Heart right ventricle (tissue), 16 donors: ENCODE measurements around the gene ADGB. TPM values are rescaled to one million over a fixed set of nuclear protein-coding genes. Genes with fewer than 3 reads are reported as not detected.
"Not testable (repeated sequence)": the region's sequence is repeated elsewhere in the genome, so short reads cannot be mapped to it uniquely, and the experiment has no call there.

ENCODE experiments used
- ATAC-seq, 8 donors: fragments of 200-7000 bp; cut with Tn5 transposase; one replicate each; pipeline ENCODE4 v1.9.1; 2020; ENCODE audit warnings: mild to moderate bottlenecking in 8 of 8, moderate library complexity in 8 of 8, moderate number of reproducible peaks in 1 of 8
- DNase-seq, 2 donors: peaks; one replicate each; pipeline ENCODE4 v3.0.0-alpha.2; 2020
- H3K27ac ChIP-seq, 10 donors: fragments of 200-600 bp; sonication (generic) in 2 of 10; one replicate each; pipeline versions ENCODE4 v1.5.0 to v1.8.0; 2020 to 2022; ENCODE audit warnings: mild to moderate bottlenecking in 3 of 10
- H3K27me3 ChIP-seq, 7 donors: fragments of 200-600 bp; one replicate each; pipeline ENCODE4 v1.8.0; 2021 to 2022; ENCODE audit warnings: mild to moderate bottlenecking in 2 of 7
- H3K36me3 ChIP-seq, 9 donors: fragments of 200-600 bp; sonication (generic) in 1 of 9; one replicate each; pipeline versions ENCODE4 v1.5.0 to v1.8.0; 2020 to 2022; ENCODE audit warnings: mild to moderate bottlenecking in 2 of 9
- H3K4me1 ChIP-seq, 9 donors: fragments of 200-600 bp; sonication (generic) in 1 of 9; one replicate each; pipeline versions ENCODE4 v1.5.0 to v1.8.0; 2020 to 2022; ENCODE audit warnings: mild to moderate bottlenecking in 4 of 9
- H3K4me3 ChIP-seq, 10 donors: fragments of 200-600 bp; sonication (generic) in 2 of 10; one replicate each; pipeline versions ENCODE4 v1.5.0 to v1.8.0; 2020 to 2022; ENCODE audit warnings: mild to moderate bottlenecking in 7 of 10, moderate library complexity in 2 of 10
- H3K9me3 ChIP-seq, 11 donors: fragments of 200-600 bp in 10 of 11; sonication (generic) in 2 of 11; one replicate each; pipeline versions ENCODE4 v1.5.0 to v1.8.0; 2013 to 2022; ENCODE audit warnings: mild to moderate bottlenecking in 2 of 11, control low read depth in 1 of 11, moderate library complexity in 1 of 11
- CTCF ChIP-seq, 9 donors: fragments of 200-600 bp; sonication (generic) in 2 of 9; IDR thresholded peaks; one replicate each; pipeline versions ENCODE4 v1.5.0 to v1.8.0; 2021 to 2022; ENCODE audit warnings: antibody characterized with exemption in 9 of 9, mild to moderate bottlenecking in 5 of 9, moderate library complexity in 1 of 9
- WGBS, 2 donors: extraction: QIAGEN DNeasy Blood & Tissue Kit; methylation state at CpG; one replicate each; pipeline ENCODE4 v1.1.7; 2013; ENCODE audit warnings: inconsistent platforms in 1 of 2; 5-methylcytosine and 5-hydroxymethylcytosine counted together
- intact Hi-C, 10 donors: fragments of 100-400 bp; cut with DNase I; formaldehyde crosslinking; loops; one replicate each; pipeline versions ENCODE4 v1.11.1 to v1.14.2; 2022
- polyA plus RNA-seq, 2 donors: library from polyadenylated mRNA; stranded (reverse); fragments of 200-250 nt; gene quantifications; one replicate each; pipeline ENCODE4 v1.2.3, GENCODE V29; 2013
- total RNA-seq, 10 donors: library from RNA; stranded (reverse); fragmentation: NEBNext Ultra II Directional in 3 of 10; extraction: Animal tissue kit (Norgen Biotek cat#: 25700) in 3 of 10; gene quantifications; one replicate each; pipeline versions ENCODE4 v1.2.1 to v1.2.4, GENCODE V29; 2021 to 2023
- donor health status: Arrhythmogenic right ventricular cardiomyopathy.
- donor health status: ischemic (EF 13 %, LVEDD 7.1; RV severe dilation, severe dysfunction).
- donor health status: healthy with polysubstance abuse.
- donor health status: DM: no; HTN: yes; CAD: no.
- donor health status: DM: no; HTN: no; CAD: no.
- donor health status: ischemic (EF 25% LVEDD 6.9; RV normal size, moderate dysfunction).
- donor health status: ischemic (EF 25% LVEDD 5.7; RV mildly dilated, moderate dysfunction).
- donor health status: healthy.
- donor health status: DM: yes; HTN: yes; CAD: no.
- donor health status: Ischemic cardiomyopathy.
- donor health status: ischemic (EF 35%, LVEDD 5.7; RV mildly dilated, moderate dysfunction).
- donor health status: nonischemic (EF 11% LVEDD 7.7; RV severe dilation, severe dysfunction).
- donor health status: DM: yes; HTN: yes; CAD: no.
- donor health status: PGD.
- donor health status: ischemic (EF 29% LVEDD 5.4; RV normal size, mild dysfunction).
- donor health status: nonischemic (EF 23%, LVEDD 6.1; RV moderate dilation, normal function).

The ADGB gene
- total and polyA plus RNA-seq, 12 donors: 3.7 TPM; not detected in 11

DNA sequence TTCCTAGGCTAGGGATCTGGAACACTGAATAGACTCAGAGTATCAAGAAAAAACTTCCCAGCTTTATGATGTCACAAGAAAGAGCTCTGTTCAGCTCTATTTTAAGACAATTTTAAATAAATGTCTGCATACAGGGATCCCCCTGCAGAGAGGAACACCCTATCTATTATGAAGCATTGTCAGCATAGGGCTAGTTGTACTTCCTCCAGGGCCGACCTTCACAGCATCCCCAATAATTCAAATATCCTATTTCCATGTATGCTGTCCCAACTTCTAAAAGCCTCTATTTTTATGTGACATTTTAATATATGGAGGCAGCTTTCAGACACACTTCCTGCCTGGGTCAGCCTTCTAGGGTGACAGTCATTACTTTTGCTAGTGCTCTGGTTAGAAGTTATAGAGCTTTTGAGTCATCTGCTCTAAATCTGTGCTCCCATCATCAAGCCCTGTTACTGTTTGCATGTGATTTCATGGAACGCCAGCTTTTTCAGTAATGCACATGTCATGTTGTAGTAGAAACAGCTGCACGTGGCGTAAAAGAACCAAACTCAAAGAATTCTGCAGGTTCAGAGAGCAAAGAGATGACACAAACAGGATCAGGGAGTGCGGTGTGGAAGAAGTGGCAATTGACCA is 189.2 kb downstream of the ADGB start:
- Histone ChIP-seq H3K4me1 (no peaks in the 10 kb centered on the region), H3K27ac (no peak overlapping the region), H3K4me3 (no peak overlapping the region), H3K9me3 (peaks cover 0 to 14% (median 0%) of the 10 kb centered on the region in 11 donors), H3K27me3 (no peaks in the 10 kb centered on the region), H3K36me3 (no peaks in the 10 kb centered on the region)
- ATAC-seq: no peak
- no peak for TF ChIP-seq CTCF (IDR thresholded peaks at IDR 0.05)
- no peak for DNase-seq
- 75 to 80% methylated on average over 5 of the region's 5 CpGs for WGBS, 2 donors
- intact Hi-C loops: no loop called here

DNA sequence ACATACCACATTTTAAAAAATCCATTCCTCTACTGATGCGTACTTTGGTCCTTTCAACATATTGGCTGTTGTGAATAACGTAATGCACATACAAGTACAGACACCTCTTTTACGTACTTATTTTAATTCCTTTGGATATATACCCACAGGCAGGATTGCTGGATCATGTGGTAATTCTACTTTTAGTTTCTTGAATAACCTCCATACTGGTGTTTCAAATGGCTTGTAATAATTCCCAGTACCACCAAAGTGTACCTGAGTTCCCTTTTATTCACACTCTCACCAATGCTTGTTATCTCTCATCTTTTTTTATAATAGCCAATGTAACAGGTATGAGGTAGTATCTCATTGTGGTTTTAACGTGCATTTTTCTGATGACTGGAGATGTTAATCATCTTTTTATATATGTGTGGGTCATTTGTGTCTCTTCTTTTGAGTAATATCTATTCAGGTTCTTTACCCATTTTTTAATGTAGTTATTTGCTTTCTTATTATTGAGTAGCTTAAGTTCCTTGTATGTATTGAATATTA is 191.9 kb downstream of the ADGB start:
- Histone ChIP-seq H3K36me3 (no peaks in the 10 kb centered on the region), H3K4me1 (no peaks in the 10 kb centered on the region), H3K27ac (no peak overlapping the region), H3K4me3 (no peak overlapping the region), H3K27me3 (no peaks in the 10 kb centered on the region), H3K9me3 (peaks cover 0 to 21% (median 0%) of the 10 kb centered on the region in 11 donors)
- no peak for TF ChIP-seq CTCF (IDR thresholded peaks at IDR 0.05)
- no peak for ATAC-seq
- intact Hi-C loops: no loop called here
- 88 to 90% methylated on average over 4 of the region's 4 CpGs for WGBS, 2 donors
- DNase-seq: no peak

GRCh38 chr6:146791930-146792329 is 193.2 kb downstream of the ADGB start:
- ATAC-seq (no peak), DNase-seq (no peak)
- H3K27me3 ChIP-seq: no peaks in the 10 kb centered on the region
- no peaks in the 10 kb centered on the region for H3K4me1 ChIP-seq
- no peak overlapping the region for H3K4me3 ChIP-seq
- intact Hi-C loops: no loop called here
- TF ChIP-seq CTCF (IDR thresholded peaks at IDR 0.05): no peak
- H3K27ac ChIP-seq: no peak overlapping the region
- peaks cover 0 to 32% (median 0%) of the 10 kb centered on the region in 11 donors for H3K9me3 ChIP-seq
- H3K36me3 ChIP-seq: no peaks in the 10 kb centered on the region
- WGBS, 2 donors: 73 to 81% methylated on average over 4 of the region's 4 CpGs

- DNase-seq, H3K27me3 ChIP-seq, H3K27ac ChIP-seq, ATAC-seq, H3K4me1 ChIP-seq, intact Hi-C loops, H3K36me3 ChIP-seq, H3K4me3 ChIP-seq: not testable (repeated sequence)
- H3K9me3 ChIP-seq: peaks cover 0 to 33% (median 0%) of the 10 kb centered on the region in 11 donors
- WGBS, 2 donors: 47 to 73% methylated on average over 2 of the region's 2 CpGs
Measured at GRCh38 chr6:146793218-146793617, 194.4 kb downstream of the ADGB start.

GRCh38 chr6:146795479-146796133 is 196.8 kb downstream of the ADGB start:
- intact Hi-C loops: no loop called here
- DNase-seq (no peak), ATAC-seq (no peak)
- H3K27me3 ChIP-seq: no peaks in the 10 kb centered on the region
- no peaks in the 10 kb centered on the region for H3K4me1 ChIP-seq
- 83 to 90% methylated on average over 1 of the region's 1 CpG for WGBS, 2 donors
- no peaks in the 10 kb centered on the region for H3K36me3 ChIP-seq
- no peak for TF ChIP-seq CTCF (IDR thresholded peaks at IDR 0.05)
- H3K27ac ChIP-seq: no peak overlapping the region
- H3K9me3 ChIP-seq: peaks cover 0 to 33% (median 0%) of the 10 kb centered on the region in 11 donors
- H3K4me3 ChIP-seq: no peak overlapping the region

- H3K27ac ChIP-seq, H3K9me3 ChIP-seq, DNase-seq, H3K4me1 ChIP-seq, H3K27me3 ChIP-seq, intact Hi-C loops, ATAC-seq, H3K36me3 ChIP-seq: not testable (repeated sequence)
- peak overlapping the region in 2 of 10 donors; percentile 16 to 20 for H3K4me3 ChIP-seq
- 61 to 90% methylated on average over 3 of the region's 3 CpGs for WGBS, 2 donors
Measured at GRCh38 chr6:146803167-146803566, 204.4 kb downstream of the ADGB start.
